Raji (cell line): ENCODE results near the gene TUG1.

Experiments used
- POLR2A ChIP-seq: IDR thresholded peaks from 2 replicates; pipeline ENCODE4 v1.6.1; 2011; ENCODE audit warnings: low read depth, low read length, control low read depth; ENCODE audit not compliant: insufficient read depth

The TUG1 gene

DNA sequence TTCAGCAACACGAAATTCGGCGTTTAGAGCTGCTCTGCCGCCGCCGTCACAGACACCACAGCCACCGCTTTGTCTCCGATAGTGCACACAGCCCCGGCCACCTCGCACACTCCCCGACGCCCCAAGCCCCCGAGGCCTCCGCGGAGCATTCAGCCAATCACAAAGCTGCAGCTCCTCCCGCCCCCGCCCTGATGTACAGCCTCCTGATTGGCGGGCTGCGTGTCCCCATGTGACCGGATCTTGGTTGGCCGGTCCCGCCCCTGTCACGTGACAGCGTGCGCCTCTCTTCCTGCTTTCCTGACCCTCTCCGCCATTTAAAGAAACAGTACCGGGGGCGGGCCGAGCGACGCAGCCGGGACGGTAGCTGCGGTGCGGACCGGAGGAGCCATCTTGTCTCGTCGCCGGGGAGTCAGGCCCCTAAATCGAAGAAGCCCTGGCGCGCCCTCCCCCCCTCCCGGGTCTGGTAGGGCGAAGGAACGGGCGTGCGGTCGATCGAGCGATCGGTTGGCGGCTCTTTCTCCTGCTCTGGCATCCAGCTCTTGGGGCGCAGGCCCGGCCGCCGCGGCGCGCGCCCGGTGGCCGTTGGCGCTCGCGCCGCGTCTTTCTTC, at the start of gene TUG1:
TUG1 (plus strand) TSS at position 342 of the 608 bp plus-strand sequence.
- TF ChIP-seq POLR2A, result peak; percentile 63

GRCh38 chr22:30919973-30920372, 49.1 kb upstream of the TUG1 start:
- no peak for TF ChIP-seq POLR2A

- no peak for TF ChIP-seq POLR2A
Measured at GRCh38 chr22:30920407-30920806, 48.7 kb upstream of the TUG1 start.

GRCh38 chr22:30921108-30921507, 48.0 kb upstream of the TUG1 start:
- TF ChIP-seq POLR2A, result no peak

GRCh38 chr22:30922151-30922611, 46.9 kb upstream of the TUG1 start:
- TF ChIP-seq POLR2A, result no peak

DNA sequence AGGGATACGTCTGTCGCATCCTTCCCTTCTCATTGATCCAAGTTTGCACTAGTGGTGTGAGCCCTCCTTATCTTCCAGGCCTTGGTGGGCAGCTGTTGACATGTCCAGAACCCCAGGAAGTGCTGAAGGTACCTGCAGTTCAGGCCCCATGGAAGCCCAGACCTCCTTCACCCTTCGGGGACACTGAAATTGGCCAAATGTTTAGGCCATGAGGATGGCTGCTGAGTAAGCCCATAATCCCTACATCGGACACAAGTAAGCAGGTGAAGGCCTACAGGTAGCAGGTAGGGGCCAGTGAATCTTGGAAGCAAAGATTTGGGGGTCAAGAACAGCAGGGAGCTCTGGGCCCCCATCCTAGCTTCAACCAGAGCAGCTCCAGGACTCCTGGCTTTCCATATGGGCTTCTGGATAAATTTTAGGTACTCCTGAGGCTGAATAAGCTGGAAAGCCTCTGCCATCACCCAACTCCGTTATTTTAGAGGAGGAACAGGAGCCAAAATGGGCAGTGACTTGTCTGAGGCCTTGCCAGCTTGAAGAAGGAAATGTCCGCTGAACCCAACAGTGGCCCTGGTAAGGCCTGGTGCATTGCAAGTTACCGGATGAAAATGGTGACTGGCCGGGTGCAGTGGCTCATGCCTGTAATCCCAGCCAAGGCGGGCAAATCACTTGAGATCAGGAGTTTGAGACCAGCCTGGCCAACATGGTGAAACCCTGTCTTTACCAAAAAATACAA, 45.7 kb upstream of the TUG1 start:
- TF ChIP-seq POLR2A, result no peak

DNA sequence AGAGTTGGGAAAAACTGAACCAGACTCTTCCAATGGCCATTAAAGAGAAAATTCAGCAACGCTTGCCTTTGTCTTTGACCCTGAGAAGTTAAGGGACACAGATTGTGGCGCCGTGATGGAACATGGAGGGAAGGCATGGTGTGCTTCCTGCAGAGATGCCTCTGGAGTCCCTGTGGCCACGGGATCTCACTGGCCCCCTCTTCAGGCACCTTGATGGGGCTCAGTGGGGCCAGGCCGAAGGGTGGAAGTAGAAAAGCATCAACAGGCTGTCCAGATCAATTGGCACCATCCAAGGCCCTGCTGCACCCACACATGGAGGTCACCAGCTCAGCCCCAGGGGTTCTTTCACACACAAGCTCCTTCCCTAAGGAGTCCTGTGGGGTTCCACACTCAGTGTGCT, 43.4 kb upstream of the TUG1 start:
- no peak for TF ChIP-seq POLR2A

GRCh38 chr22:30926706-30927105, 42.4 kb upstream of the TUG1 start:
- no peak for TF ChIP-seq POLR2A

DNA sequence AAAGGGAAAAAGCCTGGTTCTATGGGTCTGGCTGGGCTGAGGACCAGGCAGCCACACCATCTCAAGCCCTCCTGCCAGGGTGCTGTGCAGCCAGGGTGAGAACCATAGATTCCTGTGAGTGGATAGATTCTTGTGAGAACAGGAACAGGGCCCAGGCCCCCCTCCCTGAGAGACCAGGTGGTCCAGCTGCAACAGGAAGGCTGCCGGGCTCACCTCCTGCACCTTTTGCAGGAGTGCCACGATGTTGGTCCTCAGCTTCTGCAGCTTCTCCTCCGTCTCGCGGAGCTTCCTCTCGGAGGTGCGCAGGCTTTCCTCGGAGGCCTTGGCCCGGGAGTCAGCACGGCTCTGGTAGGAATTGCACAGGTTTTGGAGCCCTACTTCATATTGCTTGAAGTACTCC, 41.3 kb upstream of the TUG1 start:
- no peak for TF ChIP-seq POLR2A

DNA sequence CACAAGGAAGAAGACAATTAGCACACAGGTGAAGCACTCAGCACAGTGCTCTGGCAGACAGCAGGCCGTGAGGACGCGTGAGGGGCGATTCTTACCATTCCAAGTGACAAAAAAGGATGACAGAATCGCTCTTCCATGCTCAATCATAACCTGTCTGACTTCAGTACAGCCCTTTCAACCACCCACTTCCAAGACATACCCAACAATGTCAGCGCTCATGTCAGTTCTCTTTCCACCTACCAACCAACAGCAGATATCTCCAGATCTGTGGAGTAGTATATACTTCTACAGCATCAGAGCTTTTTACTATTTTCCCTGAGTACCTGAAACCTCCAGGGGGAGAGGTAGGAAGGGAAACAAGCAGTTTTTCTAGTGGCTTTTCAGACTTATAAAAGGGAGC, 40.7 kb upstream of the TUG1 start:
- TF ChIP-seq POLR2A, result no peak

DNA sequence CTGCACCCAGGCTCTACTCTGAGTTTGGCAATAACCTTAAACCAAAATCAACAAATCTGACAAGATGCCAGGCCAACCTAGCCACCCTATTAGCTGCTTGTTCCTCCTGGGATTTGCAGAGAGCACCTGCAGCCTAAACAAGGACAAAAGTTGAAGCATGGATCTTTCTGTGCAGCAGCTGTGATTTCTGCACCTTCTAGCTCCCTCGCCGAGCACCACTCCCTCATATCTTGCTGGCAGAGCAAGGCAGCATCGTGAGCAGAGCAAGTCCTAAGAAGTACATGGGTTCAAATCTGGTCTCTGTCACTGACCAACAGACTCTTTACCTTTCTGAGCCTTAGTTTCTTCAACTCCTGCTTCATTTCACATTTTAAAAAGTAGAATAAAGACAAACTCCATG, 38.8 kb upstream of the TUG1 start:
- no peak for TF ChIP-seq POLR2A

DNA sequence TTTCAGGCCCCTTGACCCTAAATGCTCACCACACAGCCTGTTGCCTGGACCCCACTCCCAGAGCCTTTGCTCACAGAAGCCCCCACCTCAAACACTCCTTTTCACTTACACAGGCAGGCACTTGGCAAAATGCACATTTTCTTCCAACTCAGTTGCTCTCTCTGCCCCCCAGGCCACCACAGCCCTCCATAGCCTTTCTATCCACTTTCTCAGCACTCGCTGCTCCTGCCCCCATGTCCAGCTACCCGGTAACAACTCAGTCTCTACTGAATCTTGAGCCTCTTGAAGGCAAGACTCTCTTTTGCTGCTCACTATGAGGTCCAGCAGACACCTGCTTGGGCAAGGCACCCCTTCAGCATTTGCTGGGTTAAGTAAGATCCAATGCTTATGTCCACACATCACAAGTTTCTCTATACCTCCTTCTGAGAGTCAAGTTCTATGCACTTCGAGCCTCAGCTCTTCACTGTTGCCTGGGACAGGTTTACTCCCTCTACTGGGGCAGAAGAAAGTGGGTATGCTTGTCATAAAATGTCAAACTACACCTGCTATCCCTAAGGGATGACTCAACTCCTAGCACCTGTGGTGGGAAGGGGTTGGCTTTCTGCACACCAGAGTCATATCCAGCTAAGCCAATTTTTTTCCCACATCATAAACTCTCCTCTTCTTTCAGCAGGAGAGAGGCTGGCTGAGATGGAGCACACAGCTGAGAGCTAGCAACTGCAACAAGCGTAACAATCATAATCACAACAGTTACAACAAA, 37.3 kb upstream of the TUG1 start:
- no peak for TF ChIP-seq POLR2A

- TF ChIP-seq POLR2A, result no peak
Measured at GRCh38 chr22:30932661-30933060, 36.4 kb upstream of the TUG1 start.

- TF ChIP-seq POLR2A, result no peak
Measured at GRCh38 chr22:30933457-30933856, 35.6 kb upstream of the TUG1 start.

DNA sequence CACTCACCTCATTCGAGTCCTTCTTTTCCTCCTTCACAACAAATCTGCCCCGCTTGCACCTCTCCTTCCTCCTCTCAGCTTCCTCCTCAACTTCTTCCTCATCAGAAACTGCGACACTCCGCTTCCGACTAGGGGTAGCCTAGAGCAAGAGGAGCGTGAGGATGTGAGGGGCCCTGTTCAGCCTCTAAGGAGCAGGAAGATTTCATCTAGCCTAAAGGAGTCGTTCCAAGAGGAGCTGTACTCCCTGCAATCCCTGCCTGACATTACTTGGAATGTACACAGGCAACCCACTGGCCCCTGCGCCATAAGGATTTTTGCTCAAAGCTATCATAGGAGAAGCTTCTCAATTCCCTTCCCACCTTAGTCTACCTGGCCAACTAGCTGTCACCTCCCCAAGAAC, 35.0 kb upstream of the TUG1 start:
- TF ChIP-seq POLR2A, result no peak
